HG03565 (cell line): ENCODE data around the gene GLTP.
"Not testable (repeated sequence)": the region's sequence is repeated elsewhere in the genome, so short reads cannot be mapped to it uniquely, and the experiment has no call there.

Experiments
- ATAC-seq: cut with Tn5 transposase; IDR thresholded peaks from one replicate; pipeline ENCODE4 v1.9.1; 2021; ENCODE audit warnings: mild to moderate bottlenecking, moderate library complexity; ENCODE audit not compliant: unreplicated experiment

GLTP gene, protein sequence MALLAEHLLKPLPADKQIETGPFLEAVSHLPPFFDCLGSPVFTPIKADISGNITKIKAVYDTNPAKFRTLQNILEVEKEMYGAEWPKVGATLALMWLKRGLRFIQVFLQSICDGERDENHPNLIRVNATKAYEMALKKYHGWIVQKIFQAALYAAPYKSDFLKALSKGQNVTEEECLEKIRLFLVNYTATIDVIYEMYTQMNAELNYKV

DNA sequence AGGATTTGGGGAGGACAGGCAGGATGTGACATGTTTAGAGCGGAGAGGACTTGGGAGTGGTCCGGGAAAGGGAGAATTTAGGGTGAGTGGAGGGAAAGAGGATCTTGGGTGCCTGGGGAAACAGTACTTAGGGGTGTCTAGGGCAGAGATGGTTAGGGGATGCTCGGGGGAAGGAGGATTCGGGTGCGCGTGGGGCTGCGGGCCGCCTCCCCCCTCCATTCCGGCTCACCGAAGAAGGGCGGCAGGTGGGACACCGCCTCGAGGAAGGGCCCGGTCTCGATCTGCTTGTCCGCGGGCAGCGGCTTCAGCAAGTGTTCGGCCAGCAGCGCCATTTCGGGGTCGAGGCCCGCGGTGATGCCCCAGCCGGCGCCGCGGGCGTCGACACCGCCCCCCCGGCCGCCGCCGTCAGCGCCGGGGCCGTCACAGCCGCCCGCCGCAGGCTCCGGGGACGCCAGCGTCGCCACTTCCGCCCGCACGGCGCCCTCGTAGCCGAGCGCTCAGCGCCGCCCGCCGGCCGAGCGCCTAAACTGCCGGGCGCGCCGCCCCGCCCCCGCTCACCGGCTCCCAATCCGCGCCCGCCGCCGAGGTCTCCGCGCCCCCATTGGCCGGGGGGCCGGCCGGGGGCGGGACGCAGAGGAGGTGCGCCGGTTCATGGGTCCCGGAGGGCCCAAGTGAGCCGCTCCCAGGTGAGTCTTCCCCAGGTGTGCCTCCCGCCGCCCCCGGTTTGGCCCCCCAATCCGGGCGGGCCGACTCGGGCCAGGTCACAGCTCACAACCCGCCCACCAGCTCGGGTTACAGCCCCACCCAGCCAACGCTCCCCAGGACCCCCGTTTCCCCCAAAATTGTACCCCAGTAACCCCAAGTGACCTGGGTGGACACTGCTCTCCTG lies at the start of gene GLTP:
Gene GLTP, minus strand, starts transcription at position 499 of the 889 bp plus-strand sequence. Its CDS starts 167 bp downstream, at position 332.
- peak; percentile 89 for ATAC-seq

DNA sequence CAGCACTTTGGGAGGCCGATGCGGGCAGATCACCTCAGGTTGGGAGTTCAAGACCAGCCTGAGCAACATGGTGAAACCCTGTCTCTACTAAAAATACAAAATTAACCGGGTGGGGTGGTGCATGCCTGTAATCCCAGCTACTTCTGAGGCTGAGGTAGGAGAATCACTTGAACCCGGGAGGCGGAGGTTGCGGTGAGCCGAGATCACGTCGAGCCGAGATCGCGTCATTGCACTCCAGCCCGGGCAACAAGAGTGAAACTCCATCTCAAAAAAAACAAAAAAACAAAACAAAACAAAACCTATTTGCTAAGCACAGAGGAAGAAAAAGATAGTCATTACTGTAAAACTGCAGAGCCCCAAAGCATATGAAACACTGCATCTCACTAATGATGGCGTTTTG lies 49.0 kb upstream of the GLTP start:
- not testable (repeated sequence) for ATAC-seq

DNA sequence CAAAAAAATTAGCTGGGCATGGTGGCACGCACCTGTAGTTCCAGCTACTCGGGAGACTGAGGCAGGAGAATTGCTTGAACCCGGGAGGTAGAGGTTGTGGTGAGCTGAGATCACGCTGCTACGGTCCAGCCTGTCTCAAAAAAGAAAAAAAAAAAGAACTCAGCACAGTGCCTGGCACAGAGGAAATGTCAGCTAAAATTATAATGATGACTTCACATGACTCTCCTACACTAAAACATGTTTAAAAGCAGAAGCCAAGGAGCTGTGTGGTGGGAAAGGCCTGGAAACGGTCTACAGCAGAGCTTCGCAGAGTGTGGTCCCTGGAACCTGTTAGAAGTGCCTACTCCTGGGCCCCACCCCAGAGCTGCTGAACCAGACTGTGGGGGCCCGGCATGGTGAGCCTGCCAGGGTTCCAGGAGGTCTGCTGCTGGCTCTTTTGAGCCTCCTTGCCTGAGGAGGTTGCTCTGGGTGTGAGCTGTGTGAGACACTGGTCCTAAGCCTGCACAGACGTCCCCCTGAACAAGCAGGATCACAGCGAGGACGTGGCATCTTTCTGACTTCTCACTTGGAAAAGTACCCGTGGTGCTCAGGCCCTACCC lies 47.8 kb upstream of the GLTP start:
- no peak for ATAC-seq

DNA sequence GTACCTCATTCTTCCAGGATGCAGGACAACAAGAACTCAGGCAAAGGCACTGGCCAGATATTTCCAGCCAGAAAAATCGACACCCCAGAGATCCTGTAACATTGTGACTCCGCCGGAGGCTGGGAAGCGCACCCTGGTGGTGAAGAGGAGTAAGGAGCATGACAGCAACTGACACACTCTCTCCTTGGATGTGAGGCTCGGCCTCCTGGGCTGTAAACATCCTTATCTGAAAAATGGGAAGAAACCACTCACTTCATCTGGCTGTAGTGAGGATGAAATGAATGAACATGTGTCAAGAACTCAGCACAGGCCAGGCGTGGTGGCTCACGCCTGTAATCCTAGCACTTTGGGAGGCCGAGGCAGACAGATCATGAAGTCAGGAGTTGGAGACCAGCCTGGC lies 47.3 kb upstream of the GLTP start:
- no peak for ATAC-seq

DNA sequence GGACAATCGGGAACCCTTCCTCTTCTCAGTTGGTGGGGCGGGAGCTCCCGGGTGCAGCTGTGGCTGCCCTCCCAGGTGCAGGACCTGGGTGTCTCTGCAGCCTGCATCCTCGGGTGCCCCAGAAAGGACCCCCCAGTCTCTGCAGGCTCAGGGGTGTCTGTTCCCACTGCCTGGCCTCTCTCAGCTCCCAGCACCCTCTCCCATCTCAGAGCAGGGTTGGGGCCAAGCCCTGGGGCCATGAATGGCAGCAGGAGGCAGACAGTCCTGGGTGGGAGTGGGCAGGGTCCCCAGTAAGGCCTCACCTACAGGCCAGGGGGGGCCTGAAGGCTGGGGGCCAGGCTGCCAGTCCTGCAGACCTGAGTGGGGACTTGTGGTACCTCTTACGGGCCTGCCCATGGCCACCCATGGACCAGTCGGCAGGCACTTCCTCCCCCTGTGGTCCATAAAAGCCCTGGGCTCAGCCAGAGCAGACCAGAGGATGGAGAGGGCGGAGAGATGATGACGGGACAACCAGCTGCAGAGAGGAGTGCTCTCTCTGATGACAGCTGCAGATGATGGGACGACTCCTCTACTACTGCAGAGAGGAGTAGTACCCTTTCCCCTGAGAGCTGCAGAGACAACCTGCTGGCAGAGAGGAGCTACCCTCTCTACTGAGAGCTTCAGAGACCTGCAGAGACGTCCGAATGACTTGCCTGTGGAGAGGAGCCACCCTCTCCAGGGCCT lies 46.3 kb upstream of the GLTP start:
- no peak for ATAC-seq

DNA sequence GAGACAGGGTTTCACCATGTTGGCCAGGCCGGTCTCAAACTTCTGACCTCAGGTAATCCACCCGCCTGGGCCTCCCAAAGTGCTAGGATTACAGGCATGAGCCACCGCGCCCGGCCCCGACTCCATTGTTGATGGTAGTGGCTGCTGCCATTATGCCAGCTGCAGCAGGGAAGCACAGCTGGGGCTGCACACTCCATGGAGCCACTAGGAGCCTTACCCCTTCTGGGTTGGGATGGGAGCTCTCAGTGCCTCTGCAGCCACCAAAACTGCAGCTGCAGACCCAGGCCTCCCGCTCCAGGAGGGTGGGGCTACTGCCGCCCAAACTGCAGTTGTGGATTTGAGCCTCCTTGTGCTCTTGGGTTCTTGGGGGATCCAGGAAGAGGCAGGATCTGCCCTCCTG lies 45.7 kb upstream of the GLTP start:
- no peak for ATAC-seq

DNA sequence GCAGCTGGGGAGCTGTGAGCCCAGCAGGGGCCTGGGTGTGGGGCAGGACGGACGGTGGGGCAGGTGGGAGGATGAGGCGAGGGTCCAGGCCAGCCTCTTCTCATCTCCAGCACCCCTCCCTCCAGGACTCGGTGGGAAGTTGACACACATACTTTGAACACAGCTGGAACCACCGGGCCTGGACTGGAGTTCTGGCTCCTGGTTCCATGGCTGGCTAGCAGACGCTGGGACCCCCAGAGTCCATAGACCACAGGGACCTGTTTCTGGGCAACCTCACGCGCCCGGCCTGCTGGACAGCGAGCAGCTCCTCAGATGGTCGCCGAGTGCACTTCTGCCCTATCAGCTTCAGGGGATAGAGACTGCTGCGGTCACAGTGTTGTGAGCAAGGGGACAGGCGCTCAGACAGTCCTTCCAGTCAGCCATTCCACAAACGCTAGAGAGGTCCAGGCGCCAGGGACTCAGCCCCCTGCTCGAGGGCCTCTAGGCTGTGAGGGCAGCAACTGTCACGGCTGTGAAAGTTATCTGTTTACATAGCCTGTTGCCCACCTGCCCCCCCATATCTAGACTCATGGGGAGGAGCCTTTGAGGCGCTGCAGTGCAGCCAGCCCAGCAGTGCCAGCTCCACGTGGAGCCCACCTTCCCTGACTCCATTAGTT lies 45.0 kb upstream of the GLTP start:
- no peak for ATAC-seq

DNA sequence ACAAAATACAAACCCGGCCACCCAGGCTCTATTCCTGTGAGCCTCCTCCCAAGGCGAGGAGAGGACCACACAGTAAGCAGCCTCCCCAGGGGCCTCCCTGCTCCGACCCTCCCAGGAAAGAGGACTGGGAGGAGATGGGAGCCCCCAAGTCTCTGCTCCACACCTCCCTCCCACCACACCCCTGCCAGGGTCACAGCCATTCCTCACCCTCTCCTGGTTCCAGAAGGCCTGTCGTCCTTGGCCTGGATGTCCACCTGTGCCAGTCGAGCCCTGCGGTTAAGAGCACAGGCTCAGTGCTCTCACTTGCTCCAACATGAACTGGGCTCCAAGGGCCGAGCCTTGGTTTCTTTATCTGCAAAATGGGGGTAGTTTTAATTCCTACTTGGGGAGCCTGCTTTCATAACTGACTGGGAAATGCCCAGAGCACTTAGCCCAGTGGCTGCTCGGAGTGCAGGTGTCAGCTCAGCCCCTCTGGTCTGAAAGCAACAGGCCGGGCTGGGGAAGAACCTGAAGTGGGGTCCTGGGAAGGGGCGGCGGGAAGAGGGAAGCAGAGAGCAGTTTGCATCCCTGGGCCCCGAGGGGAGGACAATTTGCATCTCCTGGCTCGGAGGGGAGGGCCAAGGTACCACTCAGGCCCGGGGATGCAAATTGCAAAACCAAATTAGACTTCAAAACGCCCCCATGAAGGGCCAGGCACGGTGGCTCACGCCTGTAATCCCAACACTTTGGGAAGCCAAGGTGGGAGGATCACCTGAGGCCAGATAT lies 43.3 kb upstream of the GLTP start:
- no peak for ATAC-seq

DNA sequence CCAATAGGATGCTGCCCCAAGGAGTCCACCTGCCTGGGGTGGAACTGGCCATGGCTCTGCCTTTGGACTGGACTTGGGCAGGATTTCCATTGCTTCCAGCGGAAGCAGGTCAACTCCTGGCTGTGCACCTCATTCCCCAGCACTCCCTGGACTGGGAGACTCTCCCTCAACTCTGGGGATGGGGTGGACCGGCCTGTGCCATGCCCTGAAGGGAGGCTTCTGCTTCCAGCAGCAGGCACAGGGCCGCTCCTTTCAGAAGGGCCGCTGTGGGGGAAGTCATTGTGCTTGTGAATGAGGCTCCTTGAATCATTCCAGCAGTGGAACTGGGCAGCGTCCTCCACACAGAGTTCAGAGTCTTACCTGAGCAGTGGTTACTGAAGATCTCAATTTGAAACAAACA lies 42.7 kb upstream of the GLTP start:
- no peak for ATAC-seq

DNA sequence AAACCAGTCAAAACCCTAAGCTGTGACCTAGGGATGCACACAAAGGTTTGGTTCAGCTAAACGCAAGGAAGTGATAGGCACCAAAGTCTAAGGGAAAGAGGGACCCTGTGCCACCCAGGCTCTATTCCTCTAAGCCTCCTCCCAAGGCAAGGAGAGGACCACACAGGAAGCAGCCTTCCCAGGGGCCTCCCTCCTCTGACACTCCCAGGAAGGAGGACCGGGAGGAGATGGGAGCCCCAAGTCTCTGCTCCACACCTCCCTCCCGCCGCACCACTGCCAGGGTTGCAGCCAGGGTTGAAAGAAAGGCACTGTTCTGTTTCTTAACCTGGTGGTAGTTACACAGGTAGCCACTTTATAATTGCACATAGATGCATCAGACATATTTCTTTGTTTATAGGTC lies 41.6 kb upstream of the GLTP start:
- ATAC-seq, result no peak

DNA sequence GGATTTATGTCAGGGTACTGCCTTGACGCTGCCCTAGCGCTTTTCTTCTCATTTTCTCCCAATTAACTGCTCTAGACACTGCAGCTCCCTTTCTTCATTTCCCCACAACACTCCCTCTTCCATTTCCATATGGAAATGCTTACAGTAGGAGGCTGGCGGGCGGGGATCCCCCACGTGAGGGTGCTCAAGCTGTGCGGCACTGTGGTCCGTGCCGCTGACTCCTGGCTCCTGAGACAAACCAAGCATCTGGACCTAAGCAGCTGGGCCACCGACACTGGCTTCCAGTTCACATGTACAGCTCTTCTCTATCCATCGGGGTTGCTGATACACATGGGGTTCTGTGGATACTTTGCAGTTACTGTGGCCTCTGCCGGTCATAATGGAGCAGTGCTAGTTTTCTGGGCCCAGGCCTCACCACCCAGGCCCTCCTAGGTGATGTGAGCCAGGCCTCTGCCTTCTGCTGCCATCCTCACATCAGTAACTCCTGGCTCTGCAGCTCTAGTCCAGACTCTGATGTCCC lies 40.0 kb upstream of the GLTP start:
- no peak for ATAC-seq

DNA sequence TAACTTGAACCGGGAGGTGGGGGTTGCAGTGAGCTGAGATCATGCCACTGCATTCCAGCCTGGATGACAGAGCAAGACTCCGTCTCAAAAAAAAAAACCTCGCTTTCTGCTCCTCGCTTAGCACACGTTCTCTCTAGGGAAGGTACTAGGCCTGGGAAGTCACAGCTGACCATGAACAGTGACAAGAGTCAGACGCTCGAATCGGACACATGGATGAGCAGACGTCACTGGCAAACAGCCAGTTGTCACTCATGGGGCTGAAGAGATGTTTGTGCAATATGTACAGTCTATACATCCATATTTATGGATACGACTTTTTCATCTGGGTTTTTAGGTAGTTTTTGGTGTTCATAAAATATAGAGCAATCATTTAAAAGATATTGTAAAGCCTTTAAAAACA lies 39.1 kb upstream of the GLTP start:
- ATAC-seq, result no peak

DNA sequence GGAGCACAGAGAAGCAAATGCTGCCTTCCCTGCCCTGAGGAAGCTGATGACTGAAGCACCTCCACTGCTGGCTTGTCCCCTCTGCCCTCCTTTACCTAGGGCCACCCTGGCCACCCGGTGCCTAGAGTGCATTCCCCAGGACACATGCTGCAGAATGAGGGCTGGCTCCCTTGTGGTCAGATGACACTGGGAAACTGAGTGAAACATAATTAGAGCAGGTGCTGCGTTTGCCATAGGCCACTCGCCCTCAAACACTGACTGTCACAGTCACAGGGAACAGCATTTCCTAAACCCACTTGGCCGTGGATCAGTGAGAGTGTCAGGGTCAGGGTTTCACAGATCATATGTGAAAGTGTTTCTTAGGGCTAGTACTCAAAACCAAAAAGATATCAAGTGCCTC lies 35.7 kb upstream of the GLTP start:
- ATAC-seq, result no peak

DNA sequence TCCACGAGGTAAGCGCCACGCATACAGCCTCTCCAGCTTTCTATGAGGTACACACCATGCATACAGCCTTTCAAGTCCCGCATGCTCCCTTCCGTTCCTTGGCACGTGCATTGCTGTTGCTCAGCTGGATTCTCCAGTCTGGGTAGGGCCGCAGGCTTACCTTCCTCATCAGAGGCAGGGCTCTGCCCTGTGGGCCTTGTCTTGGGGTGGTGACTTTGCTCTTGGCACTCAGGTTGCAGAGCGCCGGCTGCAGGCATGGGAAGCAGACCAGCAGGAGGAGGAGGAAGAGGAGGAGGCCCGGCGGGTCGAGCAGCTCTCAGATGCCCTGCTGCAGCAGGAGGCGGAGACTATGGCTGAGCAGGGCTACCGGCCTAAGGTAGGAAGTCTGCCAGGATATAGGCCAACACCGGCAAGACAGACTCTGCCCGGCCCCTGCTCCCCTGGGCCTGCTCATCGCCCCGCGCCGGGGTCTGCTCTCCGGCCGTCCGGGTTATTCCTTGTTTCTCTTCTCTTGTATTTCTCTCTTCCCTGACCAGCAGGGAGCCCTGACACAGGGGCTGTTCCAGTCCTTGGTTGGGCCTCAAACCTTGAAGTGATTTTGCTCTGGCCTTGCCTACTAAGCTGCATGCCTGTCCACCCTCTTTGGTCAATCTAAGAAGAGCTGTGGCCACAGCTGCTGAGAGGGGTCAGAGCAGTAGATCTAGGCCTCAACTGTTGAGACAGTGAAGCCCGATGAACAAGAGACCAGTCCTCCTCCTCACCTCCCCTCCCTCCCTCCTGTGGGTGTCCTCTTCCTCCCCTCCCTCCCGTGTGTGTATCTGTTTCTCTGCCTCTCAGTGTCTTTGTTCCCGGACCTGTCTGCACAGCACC lies 35.1 kb upstream of the GLTP start:
- ATAC-seq, result no peak

DNA sequence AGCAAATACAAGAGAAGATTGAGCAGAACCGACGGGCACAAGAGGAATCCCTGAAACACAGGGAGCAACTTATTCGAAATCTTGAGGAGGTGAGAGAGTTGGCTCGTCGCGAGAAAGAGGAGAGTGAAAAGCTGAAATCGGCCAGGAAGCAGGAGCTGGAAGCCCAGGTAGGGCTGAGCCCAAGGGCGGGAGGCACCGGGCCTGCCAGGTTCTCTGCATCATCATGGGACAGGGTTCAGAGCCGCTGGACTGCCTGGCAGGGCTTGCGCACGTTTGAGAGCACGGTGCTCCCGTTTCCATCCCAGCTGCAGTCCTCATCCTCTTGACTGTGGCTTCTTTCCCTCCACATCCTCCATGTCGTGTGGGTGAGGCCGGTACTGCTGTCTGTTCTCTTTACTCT lies 34.1 kb upstream of the GLTP start:
- ATAC-seq, result no peak

DNA sequence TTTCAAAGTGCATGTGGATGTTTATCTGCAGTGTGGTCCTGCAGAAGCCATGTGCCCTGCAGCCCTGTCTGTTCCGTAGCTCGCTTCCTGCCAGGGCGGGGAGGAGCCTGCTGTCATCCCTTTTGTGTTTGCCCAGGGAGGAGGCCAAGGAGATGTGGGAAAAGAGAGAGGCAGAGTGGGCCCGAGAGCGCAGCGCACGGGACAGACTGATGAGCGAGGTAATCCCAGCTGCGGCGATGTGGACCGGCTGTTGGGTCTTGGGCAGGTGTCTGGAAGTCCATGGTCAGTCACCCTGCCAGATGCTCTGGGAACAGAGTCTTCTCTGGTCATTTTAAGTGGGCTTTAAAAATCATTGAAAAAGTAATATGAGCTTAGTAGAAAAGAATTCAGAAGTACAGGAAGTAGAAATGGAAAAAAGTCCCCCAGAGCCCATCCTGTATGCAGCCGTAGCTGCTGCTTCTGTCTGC lies 32.5 kb upstream of the GLTP start:
- no peak for ATAC-seq

DNA sequence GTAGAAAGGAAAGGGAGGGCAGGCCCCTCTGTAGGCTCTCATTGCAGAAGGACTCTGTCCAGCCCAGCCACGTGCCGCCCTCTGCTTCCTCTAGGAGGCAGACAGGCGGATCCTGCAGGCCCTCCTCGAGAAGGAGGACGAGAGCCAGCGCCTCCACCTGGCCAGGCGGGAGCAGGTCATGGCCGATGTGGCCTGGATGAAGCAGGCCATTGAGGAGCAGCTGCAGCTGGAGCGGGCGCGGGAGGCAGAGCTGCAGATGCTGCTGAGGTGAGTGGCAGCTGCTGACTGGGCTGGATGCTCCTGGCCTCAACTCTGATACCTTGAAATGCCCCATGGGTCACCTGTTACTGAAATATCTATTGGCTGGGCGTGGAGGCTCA lies 30.6 kb upstream of the GLTP start:
- no peak for ATAC-seq

DNA sequence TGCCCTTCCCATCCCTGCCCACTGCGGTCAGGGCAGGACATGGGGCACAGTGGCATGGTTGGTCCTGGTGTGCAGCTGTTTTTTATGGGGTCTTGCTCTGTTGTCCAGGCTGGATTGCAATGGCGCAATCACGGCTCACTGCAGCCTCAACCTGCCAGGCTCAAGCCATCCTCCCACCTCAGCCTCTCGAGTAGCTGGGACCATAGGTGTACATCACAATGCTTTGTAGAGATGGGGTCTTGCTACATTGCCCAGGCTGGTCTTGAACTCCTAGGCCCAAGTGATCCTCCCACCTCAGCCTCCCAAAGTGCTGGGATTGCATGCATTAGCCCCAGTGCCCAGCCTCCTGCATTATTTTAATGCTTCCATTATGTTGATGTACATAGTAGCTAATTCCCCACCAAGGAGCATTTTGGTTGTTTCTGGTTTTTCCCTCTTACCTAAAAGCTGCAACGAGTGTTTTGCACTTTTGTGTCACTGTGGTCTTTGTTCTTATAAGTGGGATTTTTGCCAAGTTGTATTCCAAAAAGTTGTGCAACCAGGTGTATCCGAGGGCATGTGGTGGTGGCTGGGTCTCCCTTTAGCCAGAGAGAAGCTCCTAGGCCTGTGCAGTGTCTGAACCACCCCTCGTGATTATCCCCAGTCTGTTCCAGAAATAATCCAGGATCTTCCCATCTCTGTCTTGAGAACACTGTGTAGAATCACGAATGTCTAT lies 30.1 kb upstream of the GLTP start:
- no peak for ATAC-seq
